ENCODE data around the gene UBE2J1.

DNA sequence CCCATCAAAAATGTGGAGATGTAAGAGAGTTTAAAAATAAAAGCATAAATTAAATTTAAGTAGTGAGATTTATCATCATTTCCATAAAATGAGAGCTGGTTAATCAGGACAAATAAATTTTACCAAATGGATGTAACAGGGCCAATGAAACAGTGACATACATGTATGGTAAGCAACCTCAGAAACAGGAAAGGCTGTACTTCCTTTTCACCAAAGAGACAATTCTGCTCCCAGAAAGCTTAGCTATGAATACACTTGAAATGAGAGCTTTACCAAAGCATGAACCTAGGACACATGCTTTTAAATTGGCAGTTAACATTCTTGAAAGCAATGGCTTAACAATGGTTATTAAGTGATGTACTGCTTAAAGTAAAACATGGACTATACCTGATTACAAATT is 12.1 kb upstream of the UBE2J1 start:
- no peak for TF ChIP-seq CTCF (IDR thresholded peaks at IDR 0.05 in 2 of 3, conservative IDR thresholded peaks at IDR 0.05 in 1 of 3; ENCODE audit: control insufficient read depth in 2 of 3, extremely low read depth in 1 of 3, insufficient read depth in 1 of 3, low read depth in 3 of 3, low read length in 3 of 3)
- no peak for TF ChIP-seq ZNF274 (IDR thresholded peaks at IDR 0.05; ENCODE audit: insufficient read depth, insufficient read length)
- no peak for TF ChIP-seq STAT3 (IDR thresholded peaks at IDR 0.05; ENCODE audit: low read depth, low read length)
- no peak for TF ChIP-seq NRF1 (conservative IDR thresholded peaks at IDR 0.05; ENCODE audit: low read depth, low read length)
- TF ChIP-seq BMI1 (IDR thresholded peaks at IDR 0.05; ENCODE audit: borderline replicate concordance), result no peak
